ENCODE data around the gene CAMK2N1. TPM values are rescaled to one million over a fixed set of nuclear protein-coding genes. Genes with fewer than 3 reads are reported as not detected.

The CAMK2N1 gene
- polyA plus RNA-seq, 1 experiment, result 23.5 TPM

DNA sequence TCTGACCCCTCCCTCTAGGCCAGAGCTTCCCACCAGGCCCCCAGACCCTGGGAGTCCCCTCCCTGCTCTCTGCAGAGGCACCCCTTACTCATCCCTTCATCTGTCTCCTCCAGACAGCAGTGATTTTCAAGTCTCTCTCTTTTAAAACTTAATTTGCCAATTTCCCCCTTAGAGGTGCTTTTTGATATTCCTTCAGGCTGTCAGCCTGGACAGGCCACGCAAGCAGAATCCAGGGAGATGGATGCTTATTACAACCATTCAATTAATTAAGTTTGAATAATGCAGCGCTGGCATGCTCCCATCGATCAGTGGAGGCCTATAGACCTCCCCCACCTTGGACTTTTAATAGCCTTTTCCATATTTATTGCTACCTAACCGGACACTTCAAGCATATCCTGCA, 6.2 kb downstream of the CAMK2N1 start:
- DNase-seq (ENCODE audit: low read depth), result no peak
- Histone ChIP-seq H3K27me3 (ENCODE audit: control insufficient read depth, insufficient read depth, low read length) (no peaks in the 10 kb centered on the region; the same call in 1 of the 2 replicates), H3K36me3 (ENCODE audit: control insufficient read depth, insufficient read depth, low read length) (0 out of 2 replicates have a peak, but pooled peaks cover 1% of the 10 kb centered on the region), H3K4me3 (ENCODE audit: low read depth, low read length) (no peak overlapping the region)
- TF ChIP-seq, protein P1, sequence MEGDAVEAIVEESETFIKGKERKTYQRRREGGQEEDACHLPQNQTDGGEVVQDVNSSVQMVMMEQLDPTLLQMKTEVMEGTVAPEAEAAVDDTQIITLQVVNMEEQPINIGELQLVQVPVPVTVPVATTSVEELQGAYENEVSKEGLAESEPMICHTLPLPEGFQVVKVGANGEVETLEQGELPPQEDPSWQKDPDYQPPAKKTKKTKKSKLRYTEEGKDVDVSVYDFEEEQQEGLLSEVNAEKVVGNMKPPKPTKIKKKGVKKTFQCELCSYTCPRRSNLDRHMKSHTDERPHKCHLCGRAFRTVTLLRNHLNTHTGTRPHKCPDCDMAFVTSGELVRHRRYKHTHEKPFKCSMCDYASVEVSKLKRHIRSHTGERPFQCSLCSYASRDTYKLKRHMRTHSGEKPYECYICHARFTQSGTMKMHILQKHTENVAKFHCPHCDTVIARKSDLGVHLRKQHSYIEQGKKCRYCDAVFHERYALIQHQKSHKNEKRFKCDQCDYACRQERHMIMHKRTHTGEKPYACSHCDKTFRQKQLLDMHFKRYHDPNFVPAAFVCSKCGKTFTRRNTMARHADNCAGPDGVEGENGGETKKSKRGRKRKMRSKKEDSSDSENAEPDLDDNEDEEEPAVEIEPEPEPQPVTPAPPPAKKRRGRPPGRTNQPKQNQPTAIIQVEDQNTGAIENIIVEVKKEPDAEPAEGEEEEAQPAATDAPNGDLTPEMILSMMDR (IDR thresholded peaks at IDR 0.05; ENCODE audit: insufficient read depth, low read depth, low read length), result no peak
- POLR2A ChIA-PET, result no interaction called here
- CTCF ChIA-PET, result interaction anchor here (1.2 to 2.5 kb wide), 2 partner anchors 9 to 15 kb away, joined by 3 to 9 read pairs; no protein-coding TSS in a partner anchor

DNA sequence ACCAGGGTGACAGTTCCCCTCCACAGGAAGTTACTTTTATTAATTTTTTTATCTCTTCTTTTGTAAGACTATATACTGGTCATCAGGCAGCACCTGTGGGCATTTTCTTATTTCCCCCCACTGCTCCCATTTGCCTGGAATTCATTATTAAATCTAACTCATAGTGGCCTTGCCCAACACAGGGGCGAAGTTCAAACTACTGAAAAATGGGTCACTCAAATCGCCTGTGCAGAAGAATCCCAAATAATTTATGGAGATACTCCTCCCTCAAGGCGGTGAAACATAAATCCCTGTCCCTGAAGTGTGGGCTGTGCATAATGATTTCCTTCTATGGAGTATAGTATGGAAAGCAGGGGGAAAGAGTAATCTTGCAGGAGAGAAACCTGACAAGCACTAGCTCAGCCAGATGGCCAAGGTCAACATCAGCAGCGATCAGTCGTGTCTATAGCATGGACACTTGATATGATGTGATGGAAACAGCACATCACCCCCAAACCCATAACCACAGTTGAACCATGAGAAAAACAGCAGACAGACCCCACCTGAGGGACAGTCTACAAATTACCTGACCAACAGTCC, 7.9 kb downstream of the CAMK2N1 start:
- ChIA-PET POLR2A (interaction anchor here (0.6 kb wide), 2 partner anchors 120 to 565 kb away, joined by 3 to 4 read pairs; no protein-coding TSS in a partner anchor), CTCF (interaction anchor here (2.5 kb wide), 1 partner anchor 16 kb away, joined by 9 read pairs; no protein-coding TSS in a partner anchor)
- DNase-seq (ENCODE audit: low read depth), result no peak
- TF ChIP-seq, protein P1 (IDR thresholded peaks at IDR 0.05; ENCODE audit: insufficient read depth, low read depth, low read length), result no peak
- Histone ChIP-seq H3K36me3 (ENCODE audit: control insufficient read depth, insufficient read depth, low read length) (no peaks in the 10 kb centered on the region), H3K4me3 (ENCODE audit: low read depth, low read length) (no peak overlapping the region), H3K27me3 (ENCODE audit: control insufficient read depth, insufficient read depth, low read length) (no peaks in the 10 kb centered on the region; the same call in 1 of the 2 replicates)

DNA sequence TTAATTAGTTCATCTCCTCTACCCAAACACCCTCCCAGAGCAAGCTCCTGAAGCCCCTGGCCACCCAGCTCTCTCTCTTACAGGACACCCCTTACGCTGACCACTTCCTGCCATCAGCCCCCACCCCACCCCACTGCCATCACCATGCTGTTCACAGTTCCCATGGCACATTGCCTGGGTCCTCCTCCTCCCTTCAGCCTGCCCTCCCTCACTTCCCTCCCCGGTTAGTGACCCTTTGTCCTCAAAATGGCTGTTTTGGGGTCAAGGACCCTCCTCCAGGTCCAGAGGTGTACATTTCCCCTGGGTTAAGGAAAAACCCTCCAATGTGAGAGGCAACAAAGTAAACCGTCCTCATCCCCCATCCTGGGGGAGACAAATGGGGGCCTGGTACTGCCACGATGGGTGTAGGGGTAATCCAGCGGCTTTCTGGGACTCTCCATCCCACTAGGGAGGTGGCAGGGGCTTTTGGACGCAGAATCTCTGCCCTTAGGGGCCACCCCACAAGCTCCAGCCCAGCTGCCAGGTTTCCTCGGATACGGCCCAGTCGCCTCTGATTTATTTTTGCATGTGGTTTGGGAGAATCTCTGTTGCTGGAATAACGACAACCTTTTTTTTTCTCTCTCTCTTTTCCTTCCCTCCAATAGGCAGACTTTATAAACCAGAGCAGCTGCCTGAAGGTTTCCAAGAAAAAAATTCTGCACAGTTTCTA, 8.5 kb downstream of the CAMK2N1 start:
- DNase-seq (ENCODE audit: low read depth), result no peak
- H3K4me3 ChIP-seq (ENCODE audit: low read depth, low read length), result no peak overlapping the region
- no peaks in the 10 kb centered on the region; the same call in 1 of the 2 replicates for H3K27me3 ChIP-seq (ENCODE audit: control insufficient read depth, insufficient read depth, low read length)
- TF ChIP-seq, protein P1 (IDR thresholded peaks at IDR 0.05; ENCODE audit: insufficient read depth, low read depth, low read length), result no peak
- H3K36me3 ChIP-seq (ENCODE audit: control insufficient read depth, insufficient read depth, low read length), result no peaks in the 10 kb centered on the region
- POLR2A ChIA-PET, result interaction anchor here (0.6 kb wide), 2 partner anchors 119 to 564 kb away, joined by 3 to 4 read pairs; no protein-coding TSS in a partner anchor
- CTCF ChIA-PET, result interaction anchor here (2.5 kb wide), 1 partner anchor 17 kb away, joined by 9 read pairs; no protein-coding TSS in a partner anchor

DNA sequence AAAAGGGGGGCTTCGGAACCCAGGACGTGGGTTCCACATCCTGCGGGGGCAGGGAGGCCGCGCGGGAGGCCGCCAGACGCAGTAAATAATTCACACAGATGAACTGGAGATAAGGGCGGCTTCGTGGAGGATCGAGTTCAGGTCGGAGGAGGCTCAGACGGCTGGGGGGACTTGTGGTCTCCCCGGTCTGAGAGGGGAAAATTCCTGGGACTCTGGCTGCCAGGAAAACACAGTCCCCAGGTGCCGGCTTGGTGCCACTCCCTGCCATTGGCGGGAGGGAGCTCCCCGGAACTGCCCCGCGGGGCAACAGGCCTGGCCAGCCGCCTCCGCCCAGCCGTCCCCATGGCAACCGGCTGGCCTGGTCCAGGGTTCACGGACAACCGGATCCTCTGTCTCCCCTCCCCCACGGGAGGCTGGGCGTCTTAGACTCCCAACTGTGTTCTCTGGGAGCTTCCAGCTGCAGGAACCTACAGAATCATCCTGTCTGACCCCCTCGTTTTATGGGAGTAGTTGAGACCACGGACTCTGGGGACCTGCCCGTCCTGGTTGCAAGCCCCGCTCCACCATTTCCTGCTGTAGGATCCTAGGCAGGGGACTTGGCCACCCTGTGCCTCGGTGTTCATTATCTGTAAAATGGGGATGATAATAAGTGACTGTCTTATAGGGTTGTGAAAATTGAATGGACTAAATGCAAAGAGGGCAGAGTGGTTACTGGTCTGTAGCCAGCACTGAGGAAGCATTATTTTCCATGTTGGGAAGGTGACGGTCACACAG, 9.6 kb downstream of the CAMK2N1 start:
- ChIA-PET CTCF (no interaction called here), POLR2A (no interaction called here)
- TF ChIP-seq, protein P1 (IDR thresholded peaks at IDR 0.05; ENCODE audit: insufficient read depth, low read depth, low read length), result no peak
- no peak overlapping the region for H3K4me3 ChIP-seq (ENCODE audit: low read depth, low read length)
- H3K36me3 ChIP-seq (ENCODE audit: control insufficient read depth, insufficient read depth, low read length), result no peaks in the 10 kb centered on the region
- DNase-seq (ENCODE audit: low read depth), result no peak
- no peaks in the 10 kb centered on the region; the same call in 1 of the 2 replicates for H3K27me3 ChIP-seq (ENCODE audit: control insufficient read depth, insufficient read depth, low read length)
